ENCODE data around the gene NCOA1.

NCOA1 gene

GRCh38 chr2:24743924-24744323 lies 252.9 kb downstream of the NCOA1 start:
- DNase-seq (ENCODE audit: low spot score), result no peak

GRCh38 chr2:24744356-24744755 lies 253.3 kb downstream of the NCOA1 start:
- no peak for DNase-seq (ENCODE audit: low spot score)

GRCh38 chr2:24745825-24746224 lies 254.8 kb downstream of the NCOA1 start:
- no peak for DNase-seq (ENCODE audit: low spot score)

GRCh38 chr2:24747299-24747698 lies 256.2 kb downstream of the NCOA1 start:
- DNase-seq (ENCODE audit: low spot score), result no peak

- no peak for DNase-seq (ENCODE audit: low spot score)
Measured at GRCh38 chr2:24749069-24749691, 258.1 kb downstream of the NCOA1 start.

- no peak for DNase-seq (ENCODE audit: low spot score)
Measured at GRCh38 chr2:24754985-24755705, 264.1 kb downstream of the NCOA1 start.

- no peak for DNase-seq (ENCODE audit: low spot score)
Measured at GRCh38 chr2:24756789-24757188, 265.7 kb downstream of the NCOA1 start.

- DNase-seq (ENCODE audit: low spot score), result no peak
Measured at GRCh38 chr2:24761866-24762265, 270.8 kb downstream of the NCOA1 start.

- no peak for DNase-seq (ENCODE audit: low spot score)
Measured at GRCh38 chr2:24762518-24762917, 271.5 kb downstream of the NCOA1 start.

- DNase-seq (ENCODE audit: low spot score), result no peak
Measured at GRCh38 chr2:24763843-24764242, 272.8 kb downstream of the NCOA1 start.

GRCh38 chr2:24766609-24767008 lies 275.6 kb downstream of the NCOA1 start:
- no peak for DNase-seq (ENCODE audit: low spot score)

GRCh38 chr2:24768013-24768412 lies 277.0 kb downstream of the NCOA1 start:
- DNase-seq (ENCODE audit: low spot score), result no peak

- no peak for DNase-seq (ENCODE audit: low spot score)
Measured at GRCh38 chr2:24768601-24769000, 277.5 kb downstream of the NCOA1 start.

- DNase-seq (ENCODE audit: low spot score), result no peak
Measured at GRCh38 chr2:24771061-24771460, 280.0 kb downstream of the NCOA1 start.

GRCh38 chr2:24771764-24772586 lies 280.9 kb downstream of the NCOA1 start:
- DNase-seq (ENCODE audit: low spot score), result no peak

GRCh38 chr2:24774373-24774772 lies 283.3 kb downstream of the NCOA1 start:
- DNase-seq (ENCODE audit: low spot score), result no peak

- DNase-seq (ENCODE audit: low spot score), result no peak
Measured at GRCh38 chr2:24779116-24779515, 288.1 kb downstream of the NCOA1 start.

GRCh38 chr2:24783641-24784040 lies 292.6 kb downstream of the NCOA1 start:
- DNase-seq (ENCODE audit: low spot score), result no peak

- DNase-seq (ENCODE audit: low spot score), result no peak
Measured at GRCh38 chr2:24785671-24786321, 294.7 kb downstream of the NCOA1 start.

GRCh38 chr2:24787532-24787931 lies 296.5 kb downstream of the NCOA1 start:
- no peak for DNase-seq (ENCODE audit: low spot score)

- no peak for DNase-seq (ENCODE audit: low spot score)
Measured at GRCh38 chr2:24788816-24789215, 297.8 kb downstream of the NCOA1 start.

GRCh38 chr2:24791452-24791851 lies 300.4 kb downstream of the NCOA1 start:
- no peak for DNase-seq (ENCODE audit: low spot score)

GRCh38 chr2:24792542-24792873 lies 301.5 kb downstream of the NCOA1 start:
- DNase-seq (ENCODE audit: low spot score), result no peak

All from left forelimb (tissue), 1 donor.